ENCODE results near the gene CGN.
"Not testable (repeated sequence)": the region's sequence is repeated elsewhere in the genome, so short reads cannot be mapped to it uniquely, and the experiment has no call there.

The CGN gene

DNA sequence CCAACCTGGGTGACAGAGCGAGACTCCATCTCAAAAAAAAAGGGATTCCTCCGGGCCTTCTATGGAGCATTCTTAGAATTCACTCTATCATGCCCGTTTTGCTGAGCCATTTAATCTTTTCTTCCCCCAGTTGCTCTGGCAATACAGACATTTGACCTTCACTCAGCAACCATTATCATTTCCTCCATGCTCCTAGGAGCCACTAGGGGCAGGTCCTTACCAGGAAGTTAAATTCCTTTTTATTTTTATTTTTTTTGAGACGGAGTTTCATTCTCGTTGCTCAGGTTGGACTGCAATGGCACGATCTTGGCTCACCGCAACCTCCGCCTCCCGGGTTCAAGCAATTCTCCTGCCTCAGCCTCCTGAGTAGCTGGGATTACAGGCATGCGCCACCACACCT, 9.7 kb upstream of the CGN start:
- DNase-seq: no peak

DNA sequence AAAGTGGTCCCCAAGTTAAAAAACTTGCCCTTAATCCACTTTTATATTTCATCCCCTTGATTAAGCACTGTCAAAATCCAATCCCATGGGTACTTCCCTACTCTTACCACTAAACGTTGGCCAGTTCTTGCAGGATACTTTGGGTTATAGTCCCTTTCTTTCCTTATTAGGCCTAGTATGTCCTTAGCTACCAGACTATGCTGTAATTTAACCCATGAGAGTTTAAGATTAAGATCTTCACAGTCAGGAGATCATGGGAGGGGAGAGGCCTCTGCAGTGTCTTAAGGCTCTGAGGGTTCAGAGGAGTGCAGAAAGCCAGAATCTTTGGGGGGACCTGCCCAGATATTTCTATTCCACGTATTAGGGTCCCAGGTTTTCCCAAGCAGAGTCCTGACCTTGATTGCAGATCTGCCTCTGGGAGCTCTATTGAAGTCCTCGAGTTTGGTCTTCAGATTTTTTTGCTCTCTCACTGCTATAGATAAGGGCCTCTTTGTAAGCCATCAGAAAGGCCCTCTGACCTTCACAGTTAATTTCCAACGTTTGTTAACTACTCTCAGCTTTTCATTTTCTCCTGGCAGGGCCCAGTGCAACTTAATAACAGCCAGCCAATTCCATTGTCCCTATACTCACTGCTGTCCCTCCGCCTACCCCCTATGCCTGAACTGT, 9.0 kb upstream of the CGN start:
- DNase-seq: no peak

DNA sequence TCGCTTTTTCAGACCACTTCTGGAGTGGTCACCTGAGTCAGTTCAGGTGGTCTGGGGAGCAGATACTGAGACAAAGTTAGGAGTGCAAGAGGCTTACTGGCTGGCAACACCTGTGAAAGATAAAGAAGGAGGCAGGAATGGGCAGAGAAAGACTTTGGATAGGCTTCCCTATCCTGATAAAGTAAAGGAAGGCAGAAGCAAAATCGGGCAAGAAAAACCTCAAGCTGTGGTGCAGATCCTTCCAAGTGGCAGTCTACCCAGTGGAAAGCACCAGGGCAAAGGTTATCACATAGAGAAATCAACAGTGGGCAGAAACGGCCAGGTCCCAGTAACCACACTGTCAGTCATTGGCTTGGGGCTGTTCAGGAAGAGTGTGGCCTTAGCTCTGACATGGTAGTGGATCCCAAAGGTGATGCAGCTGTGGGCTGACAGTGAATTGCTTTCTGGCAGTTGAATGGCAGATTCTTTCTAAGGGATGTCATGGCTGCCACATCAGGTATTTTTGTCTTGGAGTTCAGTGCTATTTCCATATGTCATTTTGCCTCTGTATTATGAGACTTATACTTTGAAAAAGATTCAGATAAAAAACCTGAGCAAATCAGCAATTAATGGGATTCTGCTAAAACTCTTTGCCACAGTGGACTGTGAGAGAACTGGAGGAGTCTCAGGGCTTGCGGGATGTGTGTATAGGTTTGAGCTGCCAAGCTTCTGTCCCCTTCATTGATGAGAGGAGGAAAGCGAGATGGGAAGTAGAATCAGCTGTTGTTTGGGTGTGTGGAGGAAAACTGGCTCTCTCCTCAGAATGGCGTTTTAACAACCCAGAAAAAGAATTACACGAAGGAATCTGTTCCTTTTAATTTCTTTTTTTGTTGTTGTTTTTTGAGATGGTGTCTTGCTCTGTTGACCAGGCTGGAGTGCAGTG, 8.1 kb upstream of the CGN start:
- no peak for DNase-seq

DNA sequence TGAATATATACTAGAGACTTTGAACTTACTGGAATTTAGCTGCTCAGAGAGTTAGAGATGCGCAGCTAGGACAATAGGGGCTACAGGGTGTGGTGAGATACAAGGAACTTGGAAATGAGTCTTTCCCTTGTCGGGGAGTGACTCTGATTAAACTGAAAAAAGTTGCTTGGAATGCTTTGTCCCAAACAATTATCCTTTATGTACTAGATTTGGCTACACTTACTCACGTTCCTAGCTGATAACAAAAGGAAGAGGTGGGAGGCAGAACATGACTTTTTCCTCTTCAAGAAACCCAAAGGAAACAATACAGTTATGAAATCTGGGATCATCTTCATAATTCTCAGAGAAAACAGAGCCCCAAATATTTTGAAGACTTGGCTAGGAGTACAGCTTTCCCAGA, 6.9 kb upstream of the CGN start:
- DNase-seq: no peak

DNA sequence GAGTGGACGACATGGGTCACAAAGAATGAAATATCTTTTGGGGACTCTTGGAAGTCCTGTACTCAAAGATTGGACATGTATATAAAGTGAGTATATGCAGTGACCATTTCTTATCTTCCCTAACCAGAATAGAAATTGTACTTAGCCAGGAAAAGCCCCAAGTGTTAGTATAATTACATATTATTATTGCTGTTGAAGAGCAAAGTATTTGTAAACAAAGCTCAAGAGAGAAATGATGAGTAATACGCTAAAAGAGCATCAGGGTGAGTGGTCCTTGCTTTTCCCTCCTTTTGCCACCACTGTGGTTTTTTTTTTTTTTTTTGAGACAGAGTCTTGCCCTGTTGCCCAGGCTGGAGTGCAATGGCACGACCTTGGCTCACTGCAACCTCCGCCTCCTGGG, 6.4 kb upstream of the CGN start:
- DNase-seq: no peak

DNA sequence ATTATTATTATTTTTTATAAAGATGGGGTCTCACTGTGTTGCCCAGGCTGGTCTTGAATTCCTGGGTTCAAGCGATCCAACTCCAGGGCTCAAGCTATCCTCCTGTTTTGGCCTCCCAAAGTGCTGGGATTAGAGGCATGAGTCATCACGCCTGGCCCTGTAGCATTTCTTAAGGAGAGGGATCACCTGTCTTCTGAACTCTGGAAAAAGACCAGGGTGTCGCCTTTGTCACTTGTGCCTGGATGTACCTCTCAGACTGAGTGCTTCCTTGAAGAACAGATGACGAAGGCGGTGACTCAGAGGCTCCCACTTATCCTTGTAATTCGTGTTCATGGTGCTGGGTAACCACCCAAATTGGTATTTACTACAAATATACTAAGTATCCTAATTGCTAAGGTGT, 2.4 kb upstream of the CGN start:
- DNase-seq: no peak

DNA sequence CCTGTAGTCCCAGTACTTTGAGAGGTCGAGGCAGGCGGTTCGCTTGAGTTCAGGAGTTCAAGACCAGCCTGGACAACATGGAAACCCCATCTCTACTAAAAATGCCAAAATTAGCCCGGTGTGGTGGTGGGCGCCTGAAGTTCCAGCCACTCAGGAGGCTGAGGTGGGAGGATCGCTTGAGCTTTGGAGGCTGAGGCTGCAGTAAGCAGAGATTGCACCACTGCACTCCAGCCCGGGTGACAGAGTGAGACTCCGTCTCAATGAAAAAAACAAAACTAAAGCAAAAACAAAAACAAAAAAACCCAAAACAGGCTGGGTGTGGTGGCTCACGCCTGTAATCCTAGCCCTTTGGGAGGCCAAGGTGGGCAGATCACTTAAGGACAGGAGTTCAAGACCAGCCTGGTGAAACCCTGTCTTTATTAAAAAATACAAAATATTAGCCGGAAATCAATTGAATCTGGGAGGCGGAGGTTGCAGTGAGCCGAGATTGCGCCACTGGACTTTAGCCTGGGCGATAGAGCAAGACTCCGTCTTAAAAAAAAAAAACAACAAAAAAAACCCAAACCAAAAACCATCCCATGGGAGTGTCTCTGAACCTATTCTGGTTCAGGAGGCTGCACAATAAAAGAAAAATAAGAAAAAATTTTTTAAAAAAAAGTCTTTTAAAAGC, 1.7 kb upstream of the CGN start:
- DNase-seq: no peak

DNA sequence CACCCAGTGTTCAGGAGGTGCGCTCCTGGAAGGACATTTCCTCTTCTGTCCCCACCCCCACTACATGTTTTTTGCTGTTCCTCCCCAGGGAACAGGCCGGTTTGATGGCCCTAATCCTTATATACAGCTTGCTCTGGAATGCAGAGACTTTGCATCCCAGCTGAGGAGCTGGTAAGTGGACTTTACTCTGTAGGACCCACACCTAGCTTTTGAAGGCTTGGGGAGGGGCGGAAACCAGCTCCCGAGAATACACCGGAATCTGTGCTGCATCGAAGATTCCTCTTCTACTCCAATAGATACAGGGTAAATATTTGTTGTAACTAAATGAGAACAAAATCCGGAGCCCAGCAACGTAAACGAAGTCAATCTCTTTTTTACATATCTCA, 1.2 kb upstream of the CGN start:
- no peak for DNase-seq

DNA sequence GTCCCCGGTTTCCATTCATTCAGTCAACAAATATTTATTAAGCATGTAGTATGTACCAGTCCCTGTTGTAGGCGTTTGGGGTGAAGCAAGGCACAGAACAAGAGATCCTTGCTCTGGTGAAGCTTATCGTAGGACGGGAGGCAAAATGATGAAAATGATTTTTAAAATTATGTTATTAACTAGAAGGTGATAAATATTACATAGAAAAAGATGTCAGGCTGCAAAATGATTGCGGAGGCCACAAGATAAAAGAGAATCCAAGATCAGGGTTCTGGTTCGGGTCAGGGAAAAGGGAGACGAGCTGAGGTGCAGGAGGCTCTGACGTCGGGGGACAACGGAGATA, 602 bp upstream of the CGN start:
- no peak for DNase-seq

DNA sequence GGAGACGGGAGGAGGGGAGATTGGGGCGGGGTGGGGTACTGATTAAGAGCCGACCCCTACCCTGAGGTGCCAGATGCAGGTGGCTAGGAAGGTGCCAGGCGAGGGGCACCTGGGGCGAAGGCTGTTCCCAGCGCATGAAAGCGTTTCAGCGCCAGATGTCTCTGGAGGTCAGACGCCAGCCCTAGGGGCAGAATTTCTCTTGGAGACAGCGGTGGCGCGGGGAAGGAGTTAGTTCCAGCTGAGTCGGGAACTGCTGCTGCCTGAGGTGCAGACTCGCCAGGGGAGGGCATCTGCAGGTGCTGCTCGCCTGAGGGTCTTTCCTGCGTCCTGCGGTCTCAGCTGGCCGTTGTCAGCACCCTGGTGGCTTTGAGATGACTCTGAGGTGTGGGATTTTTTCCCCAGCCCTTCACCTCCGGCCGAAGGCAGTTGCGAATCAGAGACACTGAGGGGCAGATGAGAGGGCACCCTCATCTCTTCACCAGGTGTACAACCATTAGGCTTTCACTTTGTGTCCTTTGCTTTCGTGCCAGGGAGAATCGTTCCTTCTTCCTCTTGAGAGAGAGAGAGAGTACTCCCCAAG, 539 bp downstream of the CGN start:
- DNase-seq: peak in 3 of 6 experiments; percentile 23 to 44 (median 26)

DNA sequence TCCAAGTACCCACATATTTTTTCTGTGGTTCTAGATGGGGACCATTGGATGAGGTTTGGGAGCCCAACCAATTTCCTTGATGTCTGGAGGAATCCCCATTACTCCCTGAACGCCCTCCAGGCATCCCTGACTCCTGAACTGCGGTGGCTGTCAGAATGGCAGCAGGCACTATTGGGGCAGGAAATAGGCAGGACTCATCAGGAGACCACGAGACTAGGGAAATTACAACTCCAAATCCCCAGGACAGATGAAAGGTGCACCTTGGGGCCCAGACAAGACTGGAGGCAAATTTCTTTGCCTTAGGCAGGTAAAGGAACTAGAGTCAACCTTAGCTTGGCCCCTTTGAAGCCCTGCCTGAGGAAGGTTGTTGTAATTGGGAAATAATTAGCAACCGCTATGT, 1.1 kb downstream of the CGN start:
- peak in 1 of 6 experiments; percentile 24 for DNase-seq

DNA sequence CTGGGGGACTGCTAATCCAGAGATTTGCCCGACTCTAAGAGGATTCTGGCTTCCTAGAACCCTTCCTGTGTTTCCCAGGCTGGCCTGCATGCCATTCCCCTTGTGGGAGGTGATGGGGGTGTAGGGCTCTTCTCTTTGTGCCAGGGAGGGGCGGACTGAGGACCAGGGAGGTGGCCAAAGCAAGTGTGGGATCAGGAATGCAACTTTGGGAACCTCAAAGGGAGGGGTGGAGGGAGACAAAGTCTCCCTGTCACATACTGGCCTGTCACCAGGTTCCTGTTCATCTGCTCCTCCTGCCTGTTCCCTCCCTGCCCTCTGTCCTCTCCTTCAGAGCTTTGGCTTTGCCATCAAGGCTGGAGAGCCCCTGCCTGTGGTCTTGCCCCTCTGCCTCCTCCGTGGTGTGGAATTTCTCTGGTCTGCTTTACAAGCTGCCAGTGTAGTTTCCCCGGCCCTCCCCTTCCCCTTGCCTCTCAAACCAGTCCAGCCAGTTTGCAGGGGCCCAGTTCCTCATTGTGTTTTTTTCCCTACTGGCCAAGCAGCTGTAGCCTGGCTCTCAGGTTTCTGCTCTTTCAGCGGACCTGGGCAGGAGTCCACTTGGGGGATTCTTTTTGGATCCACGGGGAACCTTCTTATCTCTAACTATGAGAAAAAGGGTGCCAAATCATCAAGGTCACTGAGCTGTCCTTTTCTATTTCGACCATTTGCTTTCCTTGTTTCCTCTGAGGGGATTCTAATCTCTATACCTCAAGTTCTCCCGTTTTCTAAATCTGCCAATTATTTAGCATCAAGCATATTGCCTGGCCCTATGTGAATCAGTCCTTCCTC, 1.8 kb downstream of the CGN start:
- no peak for DNase-seq

DNA sequence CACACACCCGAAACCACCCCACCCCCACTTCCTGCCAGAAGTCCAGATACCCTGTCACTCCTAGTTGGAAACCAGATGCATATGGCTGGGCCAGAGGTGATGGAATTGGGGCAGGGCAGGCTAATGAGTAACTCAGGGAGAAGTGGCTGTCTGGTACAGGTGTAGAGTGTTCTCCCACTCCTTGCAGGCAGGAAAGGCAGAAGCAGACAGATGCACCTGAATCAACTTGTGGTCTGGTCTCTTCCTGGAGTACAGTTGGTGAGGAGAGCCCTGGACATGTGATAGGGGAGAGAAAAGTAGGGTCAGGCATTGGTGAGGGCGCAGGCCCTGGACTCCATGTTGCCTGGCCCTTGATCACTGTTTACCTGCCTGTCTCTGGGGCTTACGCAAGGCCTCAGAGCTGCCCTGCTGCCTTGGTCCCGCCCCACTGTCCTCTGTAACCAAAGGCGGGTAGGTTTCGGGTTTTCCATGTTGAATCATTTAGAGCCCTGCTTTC, 2.5 kb downstream of the CGN start:
- no peak for DNase-seq

DNA sequence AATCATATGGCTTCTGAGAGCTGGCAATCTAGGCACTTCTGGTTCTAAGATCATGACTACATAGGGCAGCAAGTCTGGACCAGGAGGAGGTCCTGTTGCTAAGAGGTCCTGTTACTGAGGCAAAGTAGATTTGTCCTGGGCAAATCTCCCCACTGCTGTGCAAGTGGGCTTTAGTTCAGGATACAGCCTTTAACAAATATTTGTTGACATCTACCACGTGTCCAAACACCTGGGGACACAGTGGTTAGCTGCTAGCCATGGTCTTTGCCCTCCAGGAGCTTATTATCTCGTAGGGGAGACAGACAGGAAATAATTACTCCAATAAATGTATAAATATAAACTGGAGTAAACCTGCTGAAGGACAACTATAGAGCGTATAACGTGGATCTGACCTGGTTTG, 3.2 kb downstream of the CGN start:
- DNase-seq: no peak

DNA sequence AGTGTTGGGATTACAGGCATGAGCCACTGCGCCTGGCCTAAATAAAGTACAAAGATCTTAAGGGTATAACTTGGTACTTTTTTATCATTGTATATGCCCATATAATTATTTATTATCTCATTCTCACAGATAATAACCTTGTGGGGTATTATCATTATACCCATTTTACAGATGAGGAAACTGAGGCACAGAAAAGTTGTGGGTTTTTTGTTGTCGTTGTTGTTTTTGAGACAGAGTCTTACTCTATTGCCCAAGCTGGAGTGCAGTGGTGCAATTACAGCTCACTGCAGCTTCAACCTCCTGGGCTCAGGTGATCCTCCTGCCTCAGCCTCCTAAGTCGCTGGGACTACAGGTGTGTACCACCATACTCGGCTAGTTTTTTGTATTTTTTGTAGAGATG, 4.1 kb downstream of the CGN start:
- no peak for DNase-seq

DNA sequence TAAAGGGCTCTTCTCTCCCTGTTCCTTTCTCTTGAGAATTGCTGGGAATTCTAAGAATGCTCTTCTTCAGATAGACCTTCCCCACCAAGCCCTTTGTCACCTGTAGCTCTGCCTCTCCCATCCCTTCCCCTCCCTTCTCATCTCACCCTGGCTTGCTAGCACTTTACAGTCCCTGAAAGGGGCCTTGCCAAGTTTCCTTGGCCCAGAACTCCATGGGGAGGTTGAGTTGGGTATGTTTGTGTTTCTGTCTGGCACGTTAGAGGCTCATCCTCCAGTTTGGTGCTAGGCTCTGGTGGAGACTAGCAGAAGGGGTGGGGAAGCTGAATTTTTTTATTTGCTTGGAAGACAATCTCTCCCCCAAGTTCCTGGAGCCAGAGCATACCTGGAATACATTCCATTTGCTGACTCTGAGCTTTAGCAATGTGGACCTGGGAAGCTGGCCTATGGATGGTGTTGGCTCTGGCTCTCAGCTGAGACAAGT, 4.9 kb downstream of the CGN start:
- no peak for DNase-seq

DNA sequence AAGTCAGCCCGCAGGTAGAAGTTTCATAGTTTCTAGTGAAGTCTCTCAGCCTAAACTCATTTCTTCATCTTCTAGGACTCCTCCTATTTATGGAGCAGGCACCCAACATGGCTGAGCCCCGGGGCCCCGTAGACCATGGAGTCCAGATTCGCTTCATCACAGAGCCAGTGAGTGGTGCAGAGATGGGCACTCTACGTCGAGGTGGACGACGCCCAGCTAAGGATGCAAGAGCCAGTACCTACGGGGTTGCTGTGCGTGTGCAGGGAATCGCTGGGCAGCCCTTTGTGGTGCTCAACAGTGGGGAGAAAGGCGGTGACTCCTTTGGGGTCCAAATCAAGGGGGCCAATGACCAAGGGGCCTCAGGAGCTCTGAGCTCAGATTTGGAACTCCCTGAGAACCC, 7.2 kb downstream of the CGN start:
- DNase-seq: no peak

DNA sequence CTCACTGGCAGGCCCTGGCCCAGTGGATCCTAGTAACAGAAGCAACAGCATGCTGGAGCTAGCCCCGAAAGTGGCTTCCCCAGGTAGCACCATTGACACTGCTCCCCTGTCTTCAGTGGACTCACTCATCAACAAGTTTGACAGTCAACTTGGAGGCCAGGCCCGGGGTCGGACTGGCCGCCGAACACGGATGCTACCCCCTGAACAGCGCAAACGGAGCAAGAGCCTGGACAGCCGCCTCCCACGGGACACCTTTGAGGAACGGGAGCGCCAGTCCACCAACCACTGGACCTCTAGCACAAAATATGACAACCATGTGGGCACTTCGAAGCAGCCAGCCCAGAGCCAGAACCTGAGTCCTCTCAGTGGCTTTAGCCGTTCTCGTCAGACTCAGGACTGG, 7.7 kb downstream of the CGN start:
- no peak for DNase-seq

DNA sequence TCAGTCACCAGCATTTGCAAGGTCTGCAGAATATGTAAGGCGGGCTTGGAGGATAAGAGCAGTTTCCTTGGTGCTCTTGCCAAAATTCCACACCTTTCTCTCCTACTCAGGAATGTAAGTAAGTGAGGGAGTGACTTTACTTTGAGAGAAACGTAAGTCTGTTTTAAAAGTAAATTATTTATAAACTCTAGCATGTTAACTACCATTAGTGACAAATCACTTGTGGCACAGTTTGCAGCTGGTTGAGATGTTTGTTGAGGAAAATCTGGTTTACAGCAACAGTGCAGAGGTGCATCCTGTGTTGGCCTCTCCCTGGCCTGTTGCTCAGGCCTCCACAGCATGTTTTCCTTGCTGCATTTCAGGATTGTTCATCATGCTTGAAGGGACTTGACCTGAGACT, 8.5 kb downstream of the CGN start:
- no peak for DNase-seq

DNA sequence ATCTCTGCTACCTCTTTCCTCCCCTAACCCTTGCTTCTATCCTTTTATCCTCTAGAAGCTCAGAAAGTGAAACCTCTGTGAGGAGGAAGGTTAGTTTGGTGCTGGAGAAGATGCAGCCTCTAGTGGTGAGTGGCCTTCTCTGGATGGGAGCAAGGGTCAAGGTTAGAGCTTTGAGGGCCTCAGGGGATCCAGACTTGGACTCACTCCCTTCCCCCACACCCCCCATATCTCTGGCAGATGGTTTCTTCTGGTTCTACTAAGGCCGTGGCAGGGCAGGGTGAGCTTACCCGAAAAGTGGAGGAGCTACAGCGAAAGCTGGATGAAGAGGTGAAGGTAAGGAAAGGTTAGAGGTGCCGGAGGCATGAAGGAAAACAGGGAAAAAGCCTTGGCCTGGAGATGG, 9.2 kb downstream of the CGN start:
- DNase-seq: no peak

DNA sequence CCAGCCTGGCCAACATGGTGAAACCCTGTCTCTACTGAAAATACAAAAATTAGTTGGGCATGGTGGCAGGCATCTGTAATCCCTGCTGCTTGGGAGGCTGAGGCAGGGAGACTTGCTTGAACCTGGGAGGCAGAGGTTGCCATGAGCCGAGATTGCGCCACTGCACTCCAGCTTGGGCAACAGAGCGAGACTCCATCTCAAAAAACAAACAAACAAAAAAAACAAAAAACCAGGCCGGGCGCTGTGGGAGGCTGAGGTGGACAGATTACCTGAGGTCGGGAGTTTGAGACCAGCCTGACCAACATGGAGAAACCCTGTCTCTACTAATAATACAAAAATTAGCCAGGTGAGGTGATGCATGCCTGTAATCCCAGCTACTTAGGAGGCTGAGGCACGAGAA, 11.2 kb downstream of the CGN start:
- DNase-seq: not testable (repeated sequence)

DNA sequence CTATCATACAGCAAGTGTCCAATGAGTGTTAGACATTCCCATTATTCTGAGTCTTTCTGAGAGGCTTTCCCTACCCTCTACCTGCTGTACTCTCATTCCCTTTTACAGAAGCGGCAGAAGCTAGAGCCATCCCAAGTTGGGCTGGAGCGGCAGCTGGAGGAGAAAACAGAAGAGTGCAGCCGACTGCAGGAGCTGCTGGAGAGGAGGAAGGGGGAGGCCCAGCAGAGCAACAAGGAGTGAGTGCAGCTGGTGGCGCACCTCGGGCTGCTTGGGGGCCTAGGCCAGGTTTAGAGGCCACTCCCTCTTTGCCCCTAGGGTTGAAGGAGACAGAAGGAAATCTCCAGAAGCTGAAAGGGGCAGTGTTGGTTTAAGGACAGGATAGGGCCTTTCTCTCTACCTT, 12.1 kb downstream of the CGN start:
- DNase-seq: no peak

DNA sequence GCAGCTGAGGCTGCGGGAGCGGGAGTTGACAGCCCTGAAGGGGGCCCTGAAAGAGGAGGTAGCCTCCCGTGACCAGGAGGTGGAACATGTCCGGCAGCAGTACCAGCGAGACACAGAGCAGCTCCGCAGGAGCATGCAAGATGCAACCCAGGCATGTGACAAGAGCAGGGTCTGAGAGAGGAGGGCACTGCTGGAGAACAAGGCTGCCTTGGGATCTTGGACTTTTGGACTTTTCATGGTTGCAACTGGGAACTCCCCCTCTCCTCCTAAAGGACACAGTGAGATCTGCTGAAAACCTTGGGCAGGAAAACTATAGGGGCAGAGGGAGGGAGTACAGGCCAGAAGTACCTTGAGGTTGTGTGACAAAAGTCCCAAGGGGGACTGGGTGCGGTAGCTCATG, 13.5 kb downstream of the CGN start:
- no peak for DNase-seq
